ENCODE data around the gene MADD. TPM values are rescaled to one million over a fixed set of nuclear protein-coding genes. Genes with fewer than 3 reads are reported as not detected.

The MADD gene
- total RNA-seq (100 to 1,000 TPM; 161 to 178 TPM), total RNA-seq (82.7 to 301 (median 153) reads per million in 172 experiments)
- polyA plus RNA-seq (2013, experiment 1 of 2), result 55.7 TPM
- 64.4 TPM for polyA plus RNA-seq (2013, experiment 2 of 2)

- Histone ChIP-seq H3K4me1 (ENCODE audit: insufficient read depth, low read length) (peaks cover 56% of the 10 kb centered on the region), H3K36me3 (ENCODE audit: insufficient read depth, low read length) (peaks cover 14% of the 10 kb centered on the region), H3K9me3 (ENCODE audit: control insufficient read depth in 1 of 2, insufficient read depth in 1 of 2, low read length in 2 of 2) (no peaks in the 10 kb centered on the region), H3K27me3 (ENCODE audit: control insufficient read depth in 1 of 2, insufficient read depth in 2 of 2, low read length in 2 of 2) (no peaks in the 10 kb centered on the region), H3K4me3 (ENCODE audit: low read length) (peak within 1 kb of the TSS; percentile 71), H3K27ac (ENCODE audit: low read depth in 1 of 2, low read length in 2 of 2) (peak within 1 kb of the TSS; percentile 91 to 94)
- no peak for TF ChIP-seq CTCF (IDR thresholded peaks at IDR 0.05)
- H3K9me3 Mint-ChIP-seq, result no peaks in the 10 kb centered on the region
- ATAC-seq (ENCODE audit: poor library complexity) (peak; percentile 72), DNase-seq (peak; percentile 83 to 97 (median 92))
- peaks cover 58% of the 10 kb centered on the region for H3K4me1 Mint-ChIP-seq (ENCODE audit: low read depth)
- peaks cover 36% of the 10 kb centered on the region for H3K36me3 Mint-ChIP-seq (ENCODE audit: low read depth)
- H3K27me3 Mint-ChIP-seq, result no peaks in the 10 kb centered on the region
- CTCF ChIA-PET, result interaction anchor here (1.7 to 3.3 kb wide), 3 partner anchors 21 to 83 kb away, joined by 3 to 10 read pairs (median 5); partner anchors contain the start of gene ACP2
- intact Hi-C loops (cut with DNase I, micrococcal nuclease), result loop anchor here (1.0 to 10.0 kb wide), 10 partner anchors 22 to 565 kb away; partner anchors contain the start of genes ACP2 (in 1 of the 2), ARHGAP1 (in 1 of the 2), DDB2 (in 1 of the 2) and KBTBD4 (in 1 of the 2)
- peak within 1 kb of the TSS; percentile 94 for H3K4me3 Mint-ChIP-seq
- peak within 1 kb of the TSS; percentile 99 for H3K27ac Mint-ChIP-seq
- POLR2A ChIA-PET, result interaction anchor here (0.7 to 4.4 kb wide), 7 partner anchors 15 to 92 kb away, joined by 3 to 21 read pairs (median 6); partner anchors contain the start of genes ACP2 and DDB2
Observed at GRCh38 chr11:47269829-47270305, at the start of gene MADD. MADD (plus strand) TSS chr11:47270133.

- ChIA-PET CTCF (interaction anchor here (0.8 kb wide), 1 partner anchor 41 kb away, joined by 3 read pairs; no protein-coding TSS in a partner anchor), POLR2A (interaction anchor here (0.9 kb wide), 1 partner anchor 14 kb away, joined by 4 read pairs; no protein-coding TSS in a partner anchor)
- DNase-seq (no peak), ATAC-seq (ENCODE audit: poor library complexity) (no peak)
- Mint-ChIP-seq H3K36me3 (ENCODE audit: low read depth) (peaks cover 58% of the 10 kb centered on the region), H3K4me3 (no peak overlapping the region), H3K4me1 (ENCODE audit: low read depth) (peaks cover 27% of the 10 kb centered on the region), H3K9me3 (no peaks in the 10 kb centered on the region), H3K27me3 (no peaks in the 10 kb centered on the region), H3K27ac (no peak overlapping the region)
- peaks cover 50% of the 10 kb centered on the region for H3K36me3 ChIP-seq (ENCODE audit: insufficient read depth, low read length)
- H3K4me1 ChIP-seq (ENCODE audit: insufficient read depth, low read length), result peaks cover 16% of the 10 kb centered on the region
- H3K27ac ChIP-seq (ENCODE audit: low read depth in 1 of 2, low read length in 2 of 2), result no peak overlapping the region
- intact Hi-C loops (cut with DNase I, micrococcal nuclease), result no loop called here
- no peak for TF ChIP-seq CTCF (IDR thresholded peaks at IDR 0.05)
- H3K4me3 ChIP-seq (ENCODE audit: low read length), result no peak overlapping the region
- no peaks in the 10 kb centered on the region for H3K27me3 ChIP-seq (ENCODE audit: control insufficient read depth in 1 of 2, insufficient read depth in 2 of 2, low read length in 2 of 2)
- H3K9me3 ChIP-seq (ENCODE audit: control insufficient read depth in 1 of 2, insufficient read depth in 1 of 2, low read length in 2 of 2), result no peaks in the 10 kb centered on the region
Observed at GRCh38 chr11:47220401-47220821, 49.5 kb upstream of the MADD start.

GRCh38 chr11:47222696-47223095, 47.2 kb upstream of the MADD start:
- H3K9me3 ChIP-seq (ENCODE audit: control insufficient read depth in 1 of 2, insufficient read depth in 1 of 2, low read length in 2 of 2), result no peaks in the 10 kb centered on the region
- no peaks in the 10 kb centered on the region for H3K27me3 ChIP-seq (ENCODE audit: control insufficient read depth in 1 of 2, insufficient read depth in 2 of 2, low read length in 2 of 2)
- intact Hi-C loops (cut with DNase I, micrococcal nuclease), result no loop called here
- Mint-ChIP-seq H3K4me1 (ENCODE audit: low read depth) (peaks cover 9% of the 10 kb centered on the region), H3K36me3 (ENCODE audit: low read depth) (peaks cover 63% of the 10 kb centered on the region), H3K9me3 (no peaks in the 10 kb centered on the region), H3K27me3 (no peaks in the 10 kb centered on the region), H3K4me3 (no peak overlapping the region), H3K27ac (no peak overlapping the region)
- ChIA-PET POLR2A (no interaction called here), CTCF (no interaction called here)
- no peak for TF ChIP-seq CTCF (IDR thresholded peaks at IDR 0.05)
- H3K4me1 ChIP-seq (ENCODE audit: insufficient read depth, low read length), result no peaks in the 10 kb centered on the region
- peaks cover 60% of the 10 kb centered on the region for H3K36me3 ChIP-seq (ENCODE audit: insufficient read depth, low read length)
- no peak overlapping the region for H3K4me3 ChIP-seq (ENCODE audit: low read length)
- ATAC-seq (ENCODE audit: poor library complexity), result no peak
- H3K27ac ChIP-seq (ENCODE audit: low read depth in 1 of 2, low read length in 2 of 2), result no peak overlapping the region
- no peak for DNase-seq
